GOT3 (cell line): ENCODE measurements around the gene ERI3.

Experiments
- DNase-seq: peaks from one replicate; lab custom pipeline; 2025; ENCODE audit warnings: mixed read lengths; lab: John Stamatoyannopoulos, UW

ERI3 gene

GRCh38 chr1:44354840-44355581, at the start of gene ERI3:
ERI3 (minus strand) TSS chr1:44355257; CDS start chr1:44355026, 231 bp downstream.
- DNase-seq = peak; percentile 89

GRCh38 chr1:44401256-44402228, 46.5 kb upstream of the ERI3 start:
- DNase-seq = no peak

GRCh38 chr1:44390277-44390676, 35.2 kb upstream of the ERI3 start:
- DNase-seq = no peak

GRCh38 chr1:44389437-44389836, 34.4 kb upstream of the ERI3 start:
- no peak for DNase-seq

GRCh38 chr1:44388551-44388950, 33.5 kb upstream of the ERI3 start:
- no peak for DNase-seq

GRCh38 chr1:44380666-44381177, 25.7 kb upstream of the ERI3 start:
- DNase-seq = no peak

GRCh38 chr1:44377925-44378784, 23.1 kb upstream of the ERI3 start:
- peak; percentile 6 for DNase-seq

GRCh38 chr1:44375547-44375946, 20.5 kb upstream of the ERI3 start:
- no peak for DNase-seq

GRCh38 chr1:44371206-44371605, 16.1 kb upstream of the ERI3 start:
- DNase-seq = no peak

GRCh38 chr1:44368471-44369151, 13.6 kb upstream of the ERI3 start:
- DNase-seq = no peak

GRCh38 chr1:44367944-44368343, 12.9 kb upstream of the ERI3 start:
- no peak for DNase-seq

- DNase-seq = no peak
Observed at GRCh38 chr1:44366371-44366975, 11.4 kb upstream of the ERI3 start.

- DNase-seq = no peak
Observed at GRCh38 chr1:44361478-44361877, 6.4 kb upstream of the ERI3 start.

GRCh38 chr1:44359234-44359935, 4.3 kb upstream of the ERI3 start:
- DNase-seq = no peak

- no peak for DNase-seq
Observed at GRCh38 chr1:44357710-44358109, 2.7 kb upstream of the ERI3 start.

- DNase-seq = no peak
Observed at GRCh38 chr1:44355582-44356305, 687 bp upstream of the ERI3 start.

GRCh38 chr1:44354268-44354839, 703 bp downstream of the ERI3 start:
- no peak for DNase-seq

- DNase-seq = no peak
Observed at GRCh38 chr1:44353604-44354003, 1.5 kb downstream of the ERI3 start.

- no peak for DNase-seq
Observed at GRCh38 chr1:44351289-44351688, 3.8 kb downstream of the ERI3 start.
